B cell (primary cell): ENCODE measurements around the gene GZMM. TPM values are rescaled to one million over a fixed set of nuclear protein-coding genes. Genes with fewer than 3 reads are reported as not detected.

Experiments
- ATAC-seq: fragments of 200-7000 bp; cut with Tn5 transposase; one replicate; pipeline ENCODE4 v1.10.0; 2021; ENCODE audit warnings: low read depth, mild to moderate bottlenecking, moderate number of reproducible peaks, moderate library complexity
- CTCF ChIA-PET: fragments of 350-600 bp; sonication (Branson Sonifier 250); formaldehyde crosslinking; loops from one replicate; lab custom pipeline; 2021; ENCODE audit warnings: antibody characterized with exemption, inconsistent platforms; lab: Charles Lee
- POLR2A ChIA-PET: fragments of 350-600 bp; sonication (Branson Sonifier 250); formaldehyde crosslinking; loops from one replicate; lab custom pipeline; 2021; ENCODE audit warnings: antibody characterized with exemption; lab: Charles Lee
- DNase-seq: peaks from one replicate; pipeline ENCODE4 v3.0.0; 2013
- H2AFZ ChIP-seq: 2 replicates; pipeline ENCODE4 v1.6.1; 2012; ENCODE audit warnings: mild to moderate bottlenecking, low read depth, low read length; ENCODE audit not compliant: insufficient read depth, poor library complexity, severe bottlenecking
- H3K27ac ChIP-seq, 2 donors: 1 replicate in 1 of 2; 2 replicates in 1 of 2; pipeline ENCODE4 v1.5.1; 2012 to 2013; ENCODE audit warnings: low read length in 2 of 2, mild to moderate bottlenecking in 2 of 2, moderate library complexity in 1 of 2
- H3K27me3 ChIP-seq, 4 experiments: fragments of 200-600 bp in 1 of 4; sonication (generic) in 1 of 4; replicated peaks in 1 of 4; 1 replicate in 2 of 4; 2 replicates in 2 of 4; pipeline versions ENCODE4 v1.6.1 to v1.7.0; 2013 to 2016; ENCODE audit warnings: low read length in 3 of 4, mild to moderate bottlenecking in 2 of 4, mixed read lengths in 1 of 4, moderate library complexity in 1 of 4; ENCODE audit not compliant: insufficient read depth in 4 of 4, control insufficient read depth in 3 of 4; ENCODE audit errors: control extremely low read depth in 1 of 4
- H3K36me3 ChIP-seq, 2 experiments: replicated peaks in 1 of 2; 1 replicate in 1 of 2; 2 replicates in 1 of 2; pipeline versions ENCODE4 v1.6.1 to v1.7.1; 2013; ENCODE audit warnings: low read length in 1 of 2; ENCODE audit not compliant: insufficient read depth in 2 of 2, control insufficient read depth in 1 of 2; ENCODE audit errors: control extremely low read depth in 1 of 2, extremely low read depth in 1 of 2
- H3K4me1 ChIP-seq, 2 donors: fragments of 200-600 bp in 1 of 2; sonication (generic) in 1 of 2; 1 replicate in 1 of 2; 2 replicates in 1 of 2; pipeline versions ENCODE4 v1.5.1 to v1.6.1; 2013 to 2017; ENCODE audit warnings: low read length in 2 of 2; ENCODE audit not compliant: control insufficient read depth in 2 of 2, insufficient read depth in 2 of 2
- H3K4me2 ChIP-seq: replicated peaks from 2 replicates; pipeline ENCODE3; 2012; ENCODE audit warnings: mild to moderate bottlenecking, low read depth, low read length; ENCODE audit not compliant: poor library complexity, severe bottlenecking
- H3K4me3 ChIP-seq, 5 experiments: fragments of 200-600 bp in 1 of 5; sonication (generic) in 1 of 5; 1 replicate in 3 of 5; 2 replicates in 2 of 5; pipeline versions ENCODE4 v1.5.1 to v1.7.0; 2011 to 2016; ENCODE audit warnings: low read length in 4 of 5, mild to moderate bottlenecking in 4 of 5, low read depth in 2 of 5, control low read depth in 1 of 5, moderate library complexity in 1 of 5; ENCODE audit not compliant: insufficient read depth in 1 of 5; ENCODE audit errors: control extremely low read depth in 1 of 5, extremely low read depth in 1 of 5
- H3K79me2 ChIP-seq: fragments of 200-600 bp; sonication (generic); one replicate; pipeline ENCODE4 v1.6.0; 2016; ENCODE audit warnings: low read length; ENCODE audit not compliant: control insufficient read depth, insufficient read depth
- H3K9ac ChIP-seq: fragments of 200-600 bp; sonication (generic); 2 replicates; pipeline ENCODE4 v1.6.1; 2017; ENCODE audit warnings: mild to moderate bottlenecking, low read length, moderate library complexity
- H3K9me3 ChIP-seq, 3 donors: one replicate each; pipeline versions ENCODE4 v1.6.1 to v1.7.1; 2013; ENCODE audit warnings: low read length in 2 of 3; ENCODE audit not compliant: control insufficient read depth in 2 of 3, insufficient read depth in 1 of 3; ENCODE audit errors: control extremely low read depth in 1 of 3
- H4K20me1 ChIP-seq: 2 replicates; pipeline ENCODE4 v1.6.0; 2012; ENCODE audit warnings: mild to moderate bottlenecking, low read length; ENCODE audit not compliant: insufficient read depth, control insufficient read depth, poor library complexity, severe bottlenecking
- H3K27ac Mint-ChIP-seq: one replicate; pipeline ENCODE4 v1.8.0; 2021; ENCODE audit warnings: mixed read lengths
- H3K27me3 Mint-ChIP-seq: one replicate; pipeline ENCODE4 v1.8.0; 2021; ENCODE audit warnings: mixed read lengths
- H3K4me1 Mint-ChIP-seq: one replicate; pipeline ENCODE4 v1.8.0; 2021; ENCODE audit warnings: mixed read lengths
- H3K4me3 Mint-ChIP-seq: one replicate; pipeline ENCODE4 v1.8.0; 2021; ENCODE audit warnings: mixed read lengths
- H3K9me3 Mint-ChIP-seq: one replicate; pipeline ENCODE4 v1.8.0; 2022; ENCODE audit warnings: mixed read lengths; ENCODE audit not compliant: insufficient read depth
- CTCF ChIP-seq: fragments of 200-600 bp; IDR thresholded peaks from one replicate; pipeline ENCODE4 v1.8.0; 2022; ENCODE audit warnings: antibody characterized with exemption, mild to moderate bottlenecking
- EZH2 ChIP-seq: IDR thresholded peaks from 2 replicates; pipeline ENCODE4 v1.6.1; 2012; ENCODE audit warnings: borderline replicate concordance, low read depth, mild to moderate bottlenecking, moderate library complexity, low read length; ENCODE audit not compliant: insufficient read depth, poor library complexity, severe bottlenecking
- WGBS: methylation state at CpG from one replicate; pipeline ENCODE4 v1.1.5; 2013; ENCODE audit warnings: missing lambda C conversion rate; ENCODE audit not compliant: insufficient coverage; 5-methylcytosine and 5-hydroxymethylcytosine counted together
- intact Hi-C: fragments of 100-400 bp; cut with micrococcal nuclease; formaldehyde crosslinking; loops from one replicate; pipeline ENCODE4 v1.10.0; 2022
- polyA plus RNA-seq: library from polyadenylated mRNA; depleted of rRNA; stranded (reverse); fragments of >200 nt; gene quantifications from 2 replicates; pipeline ENCODE4 v1.2.3, GENCODE V29; 2012
- total RNA-seq, 2 donors: library from RNA; stranded (reverse); fragments of 120-200 nt in 1 of 2; gene quantifications; 1 replicate in 1 of 2; 2 replicates in 1 of 2; pipeline versions ENCODE4 v1.2.3 to v1.2.4, GENCODE V29; 2013 to 2022

The GZMM gene
- total and polyA plus RNA-seq, 2 donors (not counting 1 experiment from before 2014, with no cell fraction given): 2.1 TPM; not detected in 1

DNA sequence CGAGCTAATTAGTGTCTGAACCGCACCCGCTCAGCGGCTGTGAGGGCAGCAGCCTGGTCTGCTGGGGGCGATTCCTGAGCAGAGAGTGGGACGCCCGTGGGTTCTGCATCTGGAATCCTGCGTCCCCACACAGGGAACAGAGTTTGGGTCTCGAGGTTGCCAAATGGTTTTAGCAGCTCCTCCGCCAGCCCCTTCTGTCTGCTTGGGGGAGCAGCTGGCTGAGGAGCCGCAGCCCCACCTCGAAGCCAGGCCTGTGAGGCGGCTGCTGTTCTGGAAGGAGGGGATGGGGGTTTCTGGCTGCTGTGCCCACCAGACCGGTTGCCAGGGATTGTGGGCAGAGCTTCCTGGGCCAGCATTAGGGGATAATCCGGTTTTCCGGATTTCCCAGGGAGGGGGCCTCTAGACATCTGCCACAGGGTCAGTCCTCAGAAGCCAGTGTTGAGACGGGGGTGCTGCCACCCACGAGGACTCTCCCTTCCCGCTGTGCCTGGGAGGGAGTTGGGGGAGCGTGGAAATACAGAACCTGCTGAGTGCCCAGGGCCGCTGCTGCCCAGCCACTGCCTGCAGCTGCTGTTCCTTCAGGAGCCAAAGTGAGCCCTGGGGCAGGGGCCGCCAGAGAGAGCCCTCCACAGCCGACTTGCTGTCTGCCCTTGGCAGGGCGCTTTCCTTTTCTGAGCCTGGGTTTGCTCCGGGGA lies 10.3 kb upstream of the GZMM start:
- H3K9me3 Mint-ChIP-seq: no peaks in the 10 kb centered on the region
- peaks cover 13% of the 10 kb centered on the region for H3K4me1 Mint-ChIP-seq
- WGBS: 69% methylated on average over 25 of the region's 25 CpGs
- Histone ChIP-seq H4K20me1 (peaks cover 49% of the 10 kb centered on the region), H3K9ac (peak overlapping the region; percentile 80), H3K36me3 (peaks cover 0 to 23% of the 10 kb centered on the region in 2 experiments), H3K27ac (no peak overlapping the region), H3K4me1 (peaks cover 12 to 25% of the 10 kb centered on the region in 2 donors), H3K4me2 (peak overlapping the region; percentile 100), H3K79me2 (peaks cover 47% of the 10 kb centered on the region), H2AFZ (peak overlapping the region; percentile 69), H3K4me3 (peak overlapping the region in 3 of 5 experiments; percentile 68 to 79 (median 75)), H3K9me3 (peaks cover 0 to 7% (median 0%) of the 10 kb centered on the region in 3 donors), H3K27me3 (no peaks in the 10 kb centered on the region)
- ATAC-seq (no peak), DNase-seq (no peak)
- TF ChIP-seq EZH2 (no peak), CTCF (no peak)
- H3K4me3 Mint-ChIP-seq: peak overlapping the region; percentile 79
- peaks cover under 1% of the 10 kb centered on the region for H3K27me3 Mint-ChIP-seq
- no peak overlapping the region for H3K27ac Mint-ChIP-seq
- POLR2A ChIA-PET: no interaction called here
- intact Hi-C loops: no loop called here
- CTCF ChIA-PET: interaction anchor here (0.5 kb wide), 1 partner anchor 1622 kb away, joined by 3 read pairs; no protein-coding TSS in a partner anchor

DNA sequence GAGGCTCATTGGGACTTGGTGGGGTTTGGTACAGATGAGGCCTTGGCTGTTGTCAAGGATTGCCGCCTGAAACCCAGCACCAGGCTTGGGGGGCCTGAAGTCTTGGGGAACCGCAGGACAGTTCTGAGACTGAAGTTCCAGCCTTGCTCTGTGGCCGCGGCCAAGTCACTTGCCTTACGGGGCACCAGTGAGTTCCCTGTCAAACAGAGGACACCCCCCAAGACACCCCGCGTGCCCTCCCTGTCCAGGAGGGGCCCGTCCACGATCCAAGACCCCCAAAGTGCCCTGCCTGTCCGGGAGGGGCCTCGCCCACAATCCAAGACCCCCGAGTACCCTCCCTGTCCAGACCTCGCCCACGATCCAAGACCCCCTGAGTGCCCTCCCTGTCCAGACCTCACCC lies 9.8 kb upstream of the GZMM start:
- Histone ChIP-seq H3K4me2 (no peak overlapping the region), H3K36me3 (peaks cover 0 to 23% of the 10 kb centered on the region in 2 experiments), H3K79me2 (peaks cover 47% of the 10 kb centered on the region), H4K20me1 (peaks cover 54% of the 10 kb centered on the region), H3K9ac (no peak overlapping the region), H3K27ac (no peak overlapping the region), H3K9me3 (peaks cover 0 to 3% (median 0%) of the 10 kb centered on the region in 3 donors), H2AFZ (no peak overlapping the region), H3K4me3 (no peak overlapping the region), H3K27me3 (no peaks in the 10 kb centered on the region), H3K4me1 (peaks cover 12 to 25% of the 10 kb centered on the region in 2 donors)
- intact Hi-C loops: no loop called here
- WGBS: 88% methylated on average over 9 of the region's 14 CpGs
- Mint-ChIP-seq H3K27ac (no peak overlapping the region), H3K27me3 (no peaks in the 10 kb centered on the region), H3K9me3 (no peaks in the 10 kb centered on the region), H3K4me3 (peak overlapping the region; percentile 79), H3K4me1 (peaks cover 13% of the 10 kb centered on the region)
- POLR2A ChIA-PET: no interaction called here
- no peak for TF ChIP-seq EZH2
- no peak for TF ChIP-seq CTCF
- CTCF ChIA-PET: no interaction called here
- DNase-seq: no peak
- no peak for ATAC-seq
